AG09309 (cell line): ENCODE results near the gene MARCHF3.
A peak's percentile ranks its signal among the peaks of the same experiment; 100 is the strongest.

Experiments used
- DNase-seq: peaks from one replicate; pipeline ENCODE4 v3.0.0-alpha.2; 2010; ENCODE audit warnings: low read depth
- H3K4me3 ChIP-seq: 2 replicates; pipeline ENCODE4 v1.5.1; 2011; ENCODE audit warnings: mild to moderate bottlenecking, low read depth, low read length, moderate library complexity; ENCODE audit not compliant: control insufficient read depth
- TF ChIP-seq, protein P1 (sequence below): IDR thresholded peaks from 2 replicates; pipeline ENCODE4 v1.5.1; 2011; ENCODE audit warnings: mild to moderate bottlenecking, low read depth, low read length, inconsistent platforms; ENCODE audit not compliant: insufficient read depth, control insufficient read depth; ENCODE audit errors: missing control alignments

MARCHF3 gene

DNA sequence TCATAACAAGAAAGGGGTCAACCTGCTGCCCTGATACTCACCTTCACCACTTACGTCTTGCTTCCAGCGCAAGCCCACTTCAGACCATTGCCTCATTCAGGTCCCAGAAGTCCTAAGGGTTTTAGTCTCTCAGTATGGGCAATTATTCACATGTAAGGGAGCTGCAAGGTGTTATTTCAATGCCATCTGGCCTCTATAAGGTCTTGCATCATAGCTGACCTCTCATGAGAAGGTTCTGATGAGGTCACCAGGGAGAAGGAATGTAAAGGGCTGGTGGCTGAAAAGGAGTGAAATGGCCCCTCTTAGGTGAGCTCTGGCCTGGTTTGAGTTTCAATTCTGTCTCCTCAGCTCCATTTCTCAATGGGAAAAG lies 1.5 kb upstream of the MARCHF3 start:
- TF ChIP-seq, protein P1, sequence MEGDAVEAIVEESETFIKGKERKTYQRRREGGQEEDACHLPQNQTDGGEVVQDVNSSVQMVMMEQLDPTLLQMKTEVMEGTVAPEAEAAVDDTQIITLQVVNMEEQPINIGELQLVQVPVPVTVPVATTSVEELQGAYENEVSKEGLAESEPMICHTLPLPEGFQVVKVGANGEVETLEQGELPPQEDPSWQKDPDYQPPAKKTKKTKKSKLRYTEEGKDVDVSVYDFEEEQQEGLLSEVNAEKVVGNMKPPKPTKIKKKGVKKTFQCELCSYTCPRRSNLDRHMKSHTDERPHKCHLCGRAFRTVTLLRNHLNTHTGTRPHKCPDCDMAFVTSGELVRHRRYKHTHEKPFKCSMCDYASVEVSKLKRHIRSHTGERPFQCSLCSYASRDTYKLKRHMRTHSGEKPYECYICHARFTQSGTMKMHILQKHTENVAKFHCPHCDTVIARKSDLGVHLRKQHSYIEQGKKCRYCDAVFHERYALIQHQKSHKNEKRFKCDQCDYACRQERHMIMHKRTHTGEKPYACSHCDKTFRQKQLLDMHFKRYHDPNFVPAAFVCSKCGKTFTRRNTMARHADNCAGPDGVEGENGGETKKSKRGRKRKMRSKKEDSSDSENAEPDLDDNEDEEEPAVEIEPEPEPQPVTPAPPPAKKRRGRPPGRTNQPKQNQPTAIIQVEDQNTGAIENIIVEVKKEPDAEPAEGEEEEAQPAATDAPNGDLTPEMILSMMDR: no peak
- no peak overlapping the region for H3K4me3 ChIP-seq
- DNase-seq: no peak

DNA sequence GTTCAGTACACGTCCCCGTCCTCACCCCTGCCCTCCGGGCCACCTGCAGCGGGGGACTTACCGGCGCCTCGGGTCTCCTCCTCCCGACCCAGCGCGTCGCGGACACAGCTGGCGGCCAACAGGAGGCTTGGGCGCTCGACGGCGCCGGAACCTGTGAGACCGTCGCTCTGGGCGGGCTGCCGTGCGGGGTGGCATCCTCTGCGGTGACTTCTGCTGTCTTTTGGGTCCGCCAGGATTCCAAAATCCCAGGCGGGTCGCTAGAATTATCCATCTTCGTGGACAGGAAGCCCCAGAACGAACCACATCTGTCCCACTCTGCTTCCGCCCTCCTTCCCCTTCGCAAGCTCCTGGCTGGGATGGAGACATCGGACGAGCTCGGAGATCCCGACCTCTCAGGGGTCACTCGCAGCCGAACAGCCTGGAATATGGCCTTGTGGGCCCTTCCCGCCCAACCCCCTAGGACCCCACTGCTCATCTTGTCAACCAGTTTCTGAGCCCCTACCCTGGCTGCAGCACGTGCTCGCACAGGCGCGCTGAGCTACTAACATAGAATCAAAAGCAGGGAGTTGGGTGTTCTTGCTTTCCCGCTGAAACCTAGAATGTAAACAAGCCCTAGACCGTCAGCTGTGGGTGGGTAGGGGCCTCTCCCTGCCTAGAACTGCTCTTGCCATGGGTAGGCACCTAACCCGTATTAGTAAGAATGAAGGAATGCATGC lies 947 bp upstream of the MARCHF3 start:
- DNase-seq: no peak
- TF ChIP-seq, protein P1: no peak
- peak overlapping the region; percentile 77 for H3K4me3 ChIP-seq

DNA sequence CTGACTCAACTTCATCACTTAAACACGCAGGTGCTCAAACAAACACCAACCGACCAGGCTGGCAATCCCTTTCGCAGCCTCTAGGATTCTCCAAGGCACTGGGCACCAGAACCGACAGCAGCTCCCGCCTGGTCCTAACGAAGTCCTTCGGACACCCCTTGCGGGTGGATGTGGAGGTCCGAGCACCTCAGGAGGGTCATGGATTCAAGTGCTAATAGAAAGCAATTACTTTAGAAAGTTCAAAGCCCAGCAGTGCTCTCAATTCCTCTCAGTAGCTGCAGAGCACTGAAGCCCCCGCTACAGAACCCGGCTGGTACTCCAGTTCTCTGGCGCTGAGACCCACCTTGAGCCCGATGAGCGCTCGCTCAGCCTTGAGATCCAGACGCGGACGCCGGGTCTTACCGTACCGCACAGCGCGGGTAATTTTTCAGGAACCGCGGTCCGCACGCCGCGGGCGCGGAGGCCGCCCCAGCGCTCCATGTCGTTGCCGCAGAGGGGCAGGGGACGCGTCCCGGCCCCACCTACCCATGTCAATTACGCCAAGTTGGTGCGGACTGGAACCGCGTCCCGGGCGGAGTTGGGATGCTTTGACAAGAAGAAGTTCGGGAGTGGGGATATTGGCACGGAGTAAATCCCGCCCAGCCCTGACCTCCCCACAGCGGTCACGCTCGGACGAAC lies 638 bp downstream of the MARCHF3 start:
- no peak for DNase-seq
- TF ChIP-seq, protein P1: peak; percentile 51
- peak overlapping the region; percentile 77 for H3K4me3 ChIP-seq

DNA sequence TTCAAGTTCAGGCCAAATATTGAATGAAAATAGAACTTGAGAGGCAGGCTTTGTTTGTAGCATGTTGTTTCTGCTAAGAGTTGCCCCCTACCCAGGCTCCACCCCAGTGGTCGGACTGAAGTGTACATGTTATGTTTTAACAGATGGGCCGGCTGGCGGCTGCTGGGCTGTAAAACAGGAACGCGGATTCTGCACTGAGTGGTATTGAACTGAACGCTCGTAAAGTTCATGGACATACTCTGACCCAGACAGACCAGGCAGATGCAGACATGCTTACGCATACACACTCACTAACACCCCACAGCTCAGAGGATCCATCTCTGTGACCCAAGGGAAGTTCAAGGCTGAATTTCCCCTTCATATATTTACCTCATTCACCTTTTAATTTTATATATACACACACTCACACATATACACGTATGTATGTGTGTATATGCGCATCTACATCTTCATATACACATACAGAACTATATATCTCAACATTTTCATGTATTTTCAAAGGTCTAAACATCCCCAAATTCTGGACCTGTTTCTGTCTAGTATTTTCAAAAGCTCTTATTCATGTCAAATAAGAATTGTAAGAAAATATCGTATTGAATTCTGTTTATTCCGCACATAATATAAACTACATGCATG lies 1.4 kb downstream of the MARCHF3 start:
- no peak for DNase-seq
- TF ChIP-seq, protein P1: no peak
- peak overlapping the region; percentile 77 for H3K4me3 ChIP-seq

DNA sequence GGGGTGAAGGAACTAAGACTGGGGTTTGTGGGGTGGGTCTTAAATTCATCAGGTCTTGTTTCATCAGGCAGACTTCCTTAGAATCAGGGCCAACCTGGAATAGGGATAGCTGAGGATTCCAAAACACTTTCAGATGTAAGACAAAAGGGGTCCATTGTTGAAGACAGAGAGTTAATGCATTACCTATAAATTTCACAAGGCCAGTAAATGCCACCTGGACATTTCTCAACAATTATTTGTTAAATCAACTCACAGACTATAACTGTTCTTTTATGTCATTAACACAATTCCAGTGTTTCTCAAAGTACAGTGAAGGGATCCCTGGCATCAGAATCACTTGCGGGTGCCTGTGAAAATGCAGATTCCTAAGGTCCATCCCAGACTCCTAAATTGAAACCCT lies 2.8 kb downstream of the MARCHF3 start:
- no peak for DNase-seq
- TF ChIP-seq, protein P1: no peak
- no peak overlapping the region for H3K4me3 ChIP-seq

DNA sequence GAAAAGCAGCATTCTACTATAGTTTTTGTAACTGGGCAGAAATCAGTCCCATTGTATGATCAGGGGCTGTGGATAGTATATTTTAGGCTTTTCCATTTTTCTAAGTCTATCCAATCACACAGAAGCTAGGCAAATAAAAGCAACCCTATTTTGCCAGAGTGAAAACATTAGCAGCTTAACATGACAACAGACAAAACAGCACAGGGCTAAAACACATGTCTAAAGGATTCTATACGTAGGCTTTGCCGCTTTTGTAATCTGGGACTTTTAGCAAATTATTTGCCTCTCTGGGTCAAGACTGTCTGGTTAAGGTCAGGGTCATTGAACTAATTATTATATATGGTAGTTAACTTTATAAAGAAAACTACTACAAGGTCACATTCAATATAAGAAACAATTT lies 4.2 kb downstream of the MARCHF3 start:
- TF ChIP-seq, protein P1: no peak
- DNase-seq: no peak
- H3K4me3 ChIP-seq: no peak overlapping the region
